ENCODE data around the gene KDM4C.

The KDM4C gene

DNA sequence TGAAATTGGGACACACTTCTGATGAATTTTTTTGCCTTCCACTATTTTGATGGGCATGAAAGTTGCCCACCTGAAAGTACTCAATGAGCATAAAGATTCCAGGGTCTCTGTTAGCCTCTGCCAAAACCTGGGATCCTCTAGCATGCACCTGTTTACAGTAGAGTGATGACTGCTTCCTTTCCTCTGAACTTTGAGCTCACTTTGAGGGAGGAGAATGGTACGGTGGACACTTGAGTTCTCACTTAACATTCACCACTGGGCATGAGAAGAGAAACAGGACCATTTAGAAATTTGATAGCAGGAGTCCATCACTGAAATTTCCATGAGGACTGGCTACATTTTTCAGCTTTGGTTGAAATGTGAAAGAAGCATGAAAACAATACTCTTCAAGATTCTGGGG lies 374.8 kb downstream of the KDM4C start:
- Histone ChIP-seq H3K4me3 (ENCODE audit: low read length in 2 of 2) (no peak overlapping the region), H3K36me3 (ENCODE audit: control insufficient read depth in 2 of 2, insufficient read depth in 2 of 2, low read length in 2 of 2) (peaks cover 11 to 18% of the 10 kb centered on the region in 2 donors), H3K9me3 (ENCODE audit: control insufficient read depth in 2 of 2, low read length in 2 of 2) (no peaks in the 10 kb centered on the region), H3K27me3 (ENCODE audit: control insufficient read depth in 1 of 2, insufficient read depth in 2 of 2, low read length in 2 of 2) (no peaks in the 10 kb centered on the region), H3K9ac (ENCODE audit: low read length in 2 of 2) (no peak overlapping the region), H3K27ac (ENCODE audit: low read length) (no peak overlapping the region), H3K4me1 (ENCODE audit: control insufficient read depth, insufficient read depth, low read length) (no peaks in the 10 kb centered on the region)

DNA sequence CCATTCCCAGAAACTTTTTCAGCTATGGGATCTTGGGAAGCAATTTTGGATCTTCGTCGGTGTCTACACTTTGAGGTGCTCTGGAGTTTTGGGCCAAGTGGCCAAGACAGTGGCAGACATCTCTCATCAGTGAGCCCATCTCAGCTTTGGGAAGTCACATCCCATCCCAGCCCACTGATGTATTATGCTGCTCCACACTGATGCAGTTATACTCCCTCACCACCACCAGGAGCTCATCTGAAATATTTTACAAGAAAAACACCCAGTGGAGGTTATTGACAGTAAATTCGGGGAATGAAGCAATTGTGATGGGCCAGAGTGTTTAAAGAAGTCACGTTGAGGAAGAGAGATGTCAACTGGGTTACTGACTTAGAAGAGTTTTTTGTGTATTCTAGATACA lies 378.0 kb downstream of the KDM4C start:
- Histone ChIP-seq H3K4me1 (ENCODE audit: control insufficient read depth, insufficient read depth, low read length) (no peaks in the 10 kb centered on the region), H3K36me3 (ENCODE audit: control insufficient read depth in 2 of 2, insufficient read depth in 2 of 2, low read length in 2 of 2) (peaks cover 5 to 6% of the 10 kb centered on the region in 2 donors), H3K9me3 (ENCODE audit: control insufficient read depth in 2 of 2, low read length in 2 of 2) (no peaks in the 10 kb centered on the region)

DNA sequence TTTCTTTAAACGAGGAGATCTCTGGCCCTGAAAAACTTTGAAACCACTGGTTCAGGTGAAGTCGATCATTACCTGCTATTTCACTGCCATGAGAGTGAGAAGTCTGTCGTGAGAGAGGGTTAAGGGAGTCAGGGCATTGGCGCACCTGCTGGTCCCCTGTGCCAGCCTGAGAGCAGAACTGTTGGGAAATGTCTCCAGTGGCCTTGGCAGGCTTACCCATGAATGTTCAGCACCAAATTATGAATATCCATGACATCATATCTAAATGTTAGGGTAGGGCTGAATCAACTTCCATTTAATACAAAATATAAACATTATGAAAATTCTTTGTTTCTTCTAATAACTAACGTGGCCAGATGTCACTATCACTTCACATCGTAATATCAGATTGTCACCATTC lies 379.3 kb downstream of the KDM4C start:
- Histone ChIP-seq H3K27me3 (ENCODE audit: control insufficient read depth in 1 of 2, insufficient read depth in 2 of 2, low read length in 2 of 2) (no peaks in the 10 kb centered on the region), H3K9me3 (ENCODE audit: control insufficient read depth in 2 of 2, low read length in 2 of 2) (no peaks in the 10 kb centered on the region), H3K36me3 (ENCODE audit: control insufficient read depth in 2 of 2, insufficient read depth in 2 of 2, low read length in 2 of 2) (peaks cover 5 to 6% of the 10 kb centered on the region in 2 donors), H3K4me3 (ENCODE audit: low read length in 2 of 2) (no peak overlapping the region), H3K9ac (ENCODE audit: low read length in 2 of 2) (no peak overlapping the region), H3K4me1 (ENCODE audit: control insufficient read depth, insufficient read depth, low read length) (no peaks in the 10 kb centered on the region), H3K27ac (ENCODE audit: low read length) (no peak overlapping the region)

More for the DNA sequence above, 378.0 kb downstream of the KDM4C start:
- Histone ChIP-seq H3K9ac (ENCODE audit: low read length in 2 of 2) (no peak overlapping the region), H3K27me3 (ENCODE audit: control insufficient read depth in 1 of 2, insufficient read depth in 2 of 2, low read length in 2 of 2) (no peaks in the 10 kb centered on the region), H3K27ac (ENCODE audit: low read length) (no peak overlapping the region), H3K4me3 (ENCODE audit: low read length in 2 of 2) (no peak overlapping the region)

DNA sequence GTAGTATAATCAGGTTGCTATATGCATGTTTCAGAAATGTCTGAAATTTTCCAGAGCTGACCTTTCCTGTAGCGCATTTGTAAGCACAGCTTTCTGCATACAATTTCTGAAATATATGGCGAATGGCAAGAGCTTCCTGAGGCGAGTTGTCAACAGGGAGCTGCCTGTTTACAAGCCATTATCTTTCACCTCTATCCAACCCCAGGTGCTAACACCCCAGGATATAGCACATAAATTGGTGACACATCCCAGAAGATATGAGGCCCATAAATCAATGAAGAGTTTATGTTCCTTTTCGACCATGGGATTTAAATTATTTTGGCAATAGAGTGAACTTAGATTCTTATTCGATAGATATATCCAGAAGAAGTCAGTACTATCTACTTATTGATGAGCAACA lies 379.8 kb downstream of the KDM4C start:
- Histone ChIP-seq H3K27me3 (ENCODE audit: control insufficient read depth in 1 of 2, insufficient read depth in 2 of 2, low read length in 2 of 2) (no peaks in the 10 kb centered on the region), H3K36me3 (ENCODE audit: control insufficient read depth in 2 of 2, insufficient read depth in 2 of 2, low read length in 2 of 2) (peaks cover 2 to 6% of the 10 kb centered on the region in 2 donors), H3K4me1 (ENCODE audit: control insufficient read depth, insufficient read depth, low read length) (no peaks in the 10 kb centered on the region), H3K9ac (ENCODE audit: low read length in 2 of 2) (no peak overlapping the region), H3K27ac (ENCODE audit: low read length) (no peak overlapping the region), H3K9me3 (ENCODE audit: control insufficient read depth in 2 of 2, low read length in 2 of 2) (no peaks in the 10 kb centered on the region), H3K4me3 (ENCODE audit: low read length in 2 of 2) (no peak overlapping the region)

DNA sequence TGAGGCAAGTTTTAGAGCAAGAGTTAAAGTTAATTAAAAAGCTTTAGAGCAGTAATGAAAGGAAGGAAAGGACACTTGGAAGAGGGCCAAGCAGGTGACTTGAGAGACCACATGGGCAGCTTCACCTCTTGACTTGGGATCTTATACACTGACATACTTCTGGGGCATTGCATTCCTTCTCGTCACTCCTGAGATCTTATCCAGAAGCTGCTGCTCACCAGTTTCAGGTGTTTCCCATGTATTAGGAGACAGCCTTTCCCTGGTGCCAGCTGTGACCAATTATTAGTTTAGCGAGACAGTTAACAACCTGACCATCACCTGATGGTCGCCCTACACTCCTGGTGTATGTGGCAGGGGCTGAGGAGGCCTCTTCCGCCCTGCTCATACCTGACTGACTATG lies 382.1 kb downstream of the KDM4C start:
- Histone ChIP-seq H3K27ac (ENCODE audit: low read length) (no peak overlapping the region), H3K9ac (ENCODE audit: low read length in 2 of 2) (no peak overlapping the region), H3K27me3 (ENCODE audit: control insufficient read depth in 1 of 2, insufficient read depth in 2 of 2, low read length in 2 of 2) (no peaks in the 10 kb centered on the region), H3K4me1 (ENCODE audit: control insufficient read depth, insufficient read depth, low read length) (peaks cover 3% of the 10 kb centered on the region), H3K36me3 (ENCODE audit: control insufficient read depth in 2 of 2, insufficient read depth in 2 of 2, low read length in 2 of 2) (peaks cover 0 to 2% of the 10 kb centered on the region in 2 donors), H3K4me3 (ENCODE audit: low read length in 2 of 2) (no peak overlapping the region), H3K9me3 (ENCODE audit: control insufficient read depth in 2 of 2, low read length in 2 of 2) (no peaks in the 10 kb centered on the region)

DNA sequence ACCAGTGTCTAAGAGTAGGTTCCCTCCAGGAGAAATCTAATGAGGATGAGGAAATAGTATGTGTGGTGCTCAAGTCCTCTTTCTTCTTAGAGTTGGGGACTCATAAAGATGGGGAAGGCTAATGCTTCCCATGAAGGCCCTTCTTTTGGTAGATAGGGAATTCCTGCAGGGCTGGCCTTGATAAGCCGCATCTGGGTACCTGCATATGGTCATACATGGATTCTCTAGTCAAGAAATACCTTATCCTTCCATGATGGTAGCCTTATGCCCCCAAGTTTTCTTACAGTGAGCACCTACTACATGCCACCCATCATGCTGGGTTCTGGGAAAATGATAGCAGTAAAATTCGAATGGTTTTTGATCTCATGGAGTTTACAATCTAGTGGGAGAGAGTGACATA lies 382.6 kb downstream of the KDM4C start:
- no peak overlapping the region for H3K4me3 ChIP-seq (ENCODE audit: low read length in 2 of 2)
- no peaks in the 10 kb centered on the region for H3K27me3 ChIP-seq (ENCODE audit: control insufficient read depth in 1 of 2, insufficient read depth in 2 of 2, low read length in 2 of 2)
- H3K36me3 ChIP-seq (ENCODE audit: control insufficient read depth in 2 of 2, insufficient read depth in 2 of 2, low read length in 2 of 2), result peaks cover 0 to 2% of the 10 kb centered on the region in 2 donors
- H3K9ac ChIP-seq (ENCODE audit: low read length in 2 of 2), result no peak overlapping the region
- peaks cover 8% of the 10 kb centered on the region for H3K4me1 ChIP-seq (ENCODE audit: control insufficient read depth, insufficient read depth, low read length)
- no peaks in the 10 kb centered on the region for H3K9me3 ChIP-seq (ENCODE audit: control insufficient read depth in 2 of 2, low read length in 2 of 2)
- H3K27ac ChIP-seq (ENCODE audit: low read length), result no peak overlapping the region

DNA sequence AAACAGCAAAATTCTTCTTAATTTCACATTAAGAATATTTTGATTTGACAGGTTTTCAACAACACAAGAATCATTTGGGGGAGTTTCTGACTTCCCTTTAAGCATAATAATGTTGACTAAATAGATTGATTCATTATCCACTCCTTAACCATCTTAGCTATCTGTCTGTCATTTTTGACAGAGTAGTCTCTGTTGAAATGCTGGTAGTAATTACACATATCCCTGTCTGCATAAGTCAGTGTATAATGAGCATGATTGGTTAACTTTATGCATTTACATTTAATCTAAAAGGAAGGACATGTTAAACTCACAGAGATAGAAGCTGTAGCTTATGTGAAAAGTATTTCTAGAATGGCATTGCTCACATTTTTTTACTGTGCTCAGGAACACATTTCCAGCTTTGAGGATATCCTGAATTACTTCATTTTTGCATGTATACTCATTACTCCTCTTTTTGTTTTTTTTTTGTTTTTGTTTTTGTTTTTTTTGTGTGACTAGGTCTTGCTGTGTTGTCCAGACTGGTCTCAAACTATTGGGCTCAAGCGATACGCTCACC lies 385.9 kb downstream of the KDM4C start:
- Histone ChIP-seq H3K9ac (ENCODE audit: low read length in 2 of 2) (no peak overlapping the region), H3K4me1 (ENCODE audit: control insufficient read depth, insufficient read depth, low read length) (peaks cover 31% of the 10 kb centered on the region)

DNA sequence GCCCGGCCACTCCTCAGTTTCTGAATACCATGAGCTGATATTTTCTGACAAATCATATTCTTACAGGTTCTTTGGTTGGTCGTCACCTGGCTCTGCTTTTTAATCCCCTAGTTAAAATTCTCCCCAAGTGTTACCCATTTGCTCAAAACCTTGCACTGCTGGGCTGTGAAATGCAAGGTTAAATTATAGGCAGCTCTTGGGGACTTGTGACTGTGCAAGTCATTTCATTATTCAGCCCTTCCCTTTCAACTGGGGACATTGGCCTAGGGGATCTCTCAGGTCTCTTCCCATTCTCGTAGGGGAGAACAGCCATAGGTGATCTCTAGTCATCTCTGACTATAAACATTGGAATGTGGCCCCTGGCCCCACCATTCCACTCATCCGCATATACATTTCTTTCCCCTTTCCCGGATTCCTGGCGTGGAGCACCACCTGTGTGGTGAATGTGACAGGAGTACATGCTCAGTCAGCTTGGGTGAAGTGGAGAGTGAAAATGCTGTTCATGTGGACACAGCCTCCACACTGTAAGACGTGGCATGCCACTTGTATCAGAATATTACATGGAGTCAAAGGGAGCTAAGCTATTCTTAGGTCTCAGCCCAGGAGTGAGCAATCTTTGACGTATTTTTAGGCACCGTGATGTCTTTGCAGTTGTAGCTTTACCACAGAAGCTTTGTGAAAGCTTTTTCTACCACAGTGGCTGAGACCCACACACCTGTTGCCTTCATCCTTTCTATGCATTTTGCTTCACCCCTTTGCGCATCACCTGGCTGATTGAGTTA lies 386.7 kb downstream of the KDM4C start:
- no peak overlapping the region for H3K4me3 ChIP-seq (ENCODE audit: low read length in 2 of 2)
- H3K36me3 ChIP-seq (ENCODE audit: control insufficient read depth in 2 of 2, insufficient read depth in 2 of 2, low read length in 2 of 2), result no peaks in the 10 kb centered on the region
- no peaks in the 10 kb centered on the region for H3K9me3 ChIP-seq (ENCODE audit: control insufficient read depth in 2 of 2, low read length in 2 of 2)
- no peak overlapping the region for H3K9ac ChIP-seq (ENCODE audit: low read length in 2 of 2)
- H3K27ac ChIP-seq (ENCODE audit: low read length), result no peak overlapping the region
- H3K27me3 ChIP-seq (ENCODE audit: control insufficient read depth in 1 of 2, insufficient read depth in 2 of 2, low read length in 2 of 2), result no peaks in the 10 kb centered on the region
- H3K4me1 ChIP-seq (ENCODE audit: control insufficient read depth, insufficient read depth, low read length), result peaks cover 34% of the 10 kb centered on the region

More for the DNA sequence above, 385.9 kb downstream of the KDM4C start:
- Histone ChIP-seq H3K9me3 (ENCODE audit: control insufficient read depth in 2 of 2, low read length in 2 of 2) (no peaks in the 10 kb centered on the region), H3K36me3 (ENCODE audit: control insufficient read depth in 2 of 2, insufficient read depth in 2 of 2, low read length in 2 of 2) (no peaks in the 10 kb centered on the region), H3K27ac (ENCODE audit: low read length) (no peak overlapping the region), H3K4me3 (ENCODE audit: low read length in 2 of 2) (no peak overlapping the region), H3K27me3 (ENCODE audit: control insufficient read depth in 1 of 2, insufficient read depth in 2 of 2, low read length in 2 of 2) (no peaks in the 10 kb centered on the region)

DNA sequence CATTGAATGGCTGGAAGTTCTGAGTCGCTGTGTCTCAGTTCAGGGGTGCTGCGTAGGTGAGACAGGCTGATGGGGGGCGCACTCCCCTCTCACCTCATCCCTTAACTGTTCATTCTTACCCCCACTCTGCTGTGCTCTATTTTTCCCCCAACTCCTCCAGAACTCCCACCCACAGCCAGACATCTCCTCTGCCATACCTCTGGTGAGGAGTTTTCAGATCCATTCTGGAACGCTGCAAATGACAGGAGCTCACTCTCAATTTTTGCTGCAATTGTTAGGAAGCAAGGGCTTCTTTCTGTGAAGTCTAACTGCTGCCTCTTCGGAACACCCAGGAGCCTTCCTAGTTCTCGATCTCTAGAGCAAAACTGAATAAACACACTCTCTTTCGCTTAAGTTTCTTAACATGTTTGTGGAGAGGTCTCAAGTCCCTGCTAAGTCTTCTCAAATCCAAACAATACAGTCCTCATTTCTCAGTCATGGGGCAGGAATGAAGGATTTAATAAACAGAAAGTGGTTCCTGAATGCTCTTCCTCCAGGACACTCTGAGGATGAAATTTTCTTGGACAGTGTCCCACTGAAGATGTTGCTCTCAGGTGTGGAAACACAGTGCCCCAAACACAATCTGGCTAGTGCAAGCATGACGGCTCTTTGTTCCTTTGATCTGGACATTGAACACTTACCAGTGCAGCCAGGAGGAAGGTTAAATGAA lies 387.7 kb downstream of the KDM4C start:
- Histone ChIP-seq H3K27ac (ENCODE audit: low read length) (no peak overlapping the region), H3K36me3 (ENCODE audit: control insufficient read depth in 2 of 2, insufficient read depth in 2 of 2, low read length in 2 of 2) (no peaks in the 10 kb centered on the region), H3K27me3 (ENCODE audit: control insufficient read depth in 1 of 2, insufficient read depth in 2 of 2, low read length in 2 of 2) (no peaks in the 10 kb centered on the region), H3K4me1 (ENCODE audit: control insufficient read depth, insufficient read depth, low read length) (peaks cover 34% of the 10 kb centered on the region), H3K9ac (ENCODE audit: low read length in 2 of 2) (no peak overlapping the region), H3K4me3 (ENCODE audit: low read length in 2 of 2) (peak overlapping the region in 1 of 2 donors; percentile 4), H3K9me3 (ENCODE audit: control insufficient read depth in 2 of 2, low read length in 2 of 2) (no peaks in the 10 kb centered on the region)

DNA sequence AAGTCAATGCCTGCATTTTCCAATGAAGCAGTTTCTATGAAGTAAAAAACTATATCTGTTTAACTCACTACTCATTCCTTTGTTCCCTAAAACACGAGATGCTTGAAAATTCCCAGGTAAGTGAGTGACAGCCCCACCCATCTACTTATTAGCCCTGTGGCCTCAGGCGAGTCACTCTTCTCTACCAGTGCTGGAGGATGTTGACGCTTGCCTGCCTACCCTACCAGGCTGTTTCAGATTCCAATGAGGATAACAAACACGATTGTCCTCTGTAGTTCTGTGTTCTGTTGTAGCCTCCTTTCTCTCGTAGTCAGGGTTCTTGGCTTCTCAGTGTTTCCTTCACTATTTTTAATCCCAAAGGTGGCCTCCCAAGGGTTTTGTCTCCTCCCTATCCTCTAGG lies 388.8 kb downstream of the KDM4C start:
- no peak overlapping the region for H3K27ac ChIP-seq (ENCODE audit: low read length)
- H3K27me3 ChIP-seq (ENCODE audit: control insufficient read depth in 1 of 2, insufficient read depth in 2 of 2, low read length in 2 of 2), result no peaks in the 10 kb centered on the region
- H3K36me3 ChIP-seq (ENCODE audit: control insufficient read depth in 2 of 2, insufficient read depth in 2 of 2, low read length in 2 of 2), result no peaks in the 10 kb centered on the region
- no peak overlapping the region for H3K9ac ChIP-seq (ENCODE audit: low read length in 2 of 2)
- H3K9me3 ChIP-seq (ENCODE audit: control insufficient read depth in 2 of 2, low read length in 2 of 2), result no peaks in the 10 kb centered on the region
- H3K4me3 ChIP-seq (ENCODE audit: low read length in 2 of 2), result peak overlapping the region in 1 of 2 donors; percentile 16
- peaks cover 34% of the 10 kb centered on the region for H3K4me1 ChIP-seq (ENCODE audit: control insufficient read depth, insufficient read depth, low read length)

Data from stomach smooth muscle (tissue), 2 donors.